Measurements from ENCODE around the gene FBXW8.

The FBXW8 gene

GRCh38 chr12:117036547-117036946, 125.8 kb downstream of the FBXW8 start:
- no peak for DNase-seq (ENCODE audit: low spot score)
- in situ Hi-C loops (cut with MboI; ENCODE audit: low sequenced_read_pairs, unreplicated experiment) = no loop called here
- TF ChIP-seq CTCF (IDR thresholded peaks at IDR 0.05; ENCODE audit: borderline replicate concordance, control extremely low read depth, extremely low read depth, insufficient read depth, missing control alignments) = no peak

GRCh38 chr12:117037289-117038022, 126.7 kb downstream of the FBXW8 start:
- DNase-seq (ENCODE audit: low spot score) = no peak
- in situ Hi-C loops (cut with MboI; ENCODE audit: low sequenced_read_pairs, unreplicated experiment) = no loop called here
- no peak for TF ChIP-seq CTCF (IDR thresholded peaks at IDR 0.05; ENCODE audit: borderline replicate concordance, control extremely low read depth, extremely low read depth, insufficient read depth, missing control alignments)

- in situ Hi-C loops (cut with MboI; ENCODE audit: low sequenced_read_pairs, unreplicated experiment) = no loop called here
- DNase-seq (ENCODE audit: low spot score) = no peak
- TF ChIP-seq CTCF (IDR thresholded peaks at IDR 0.05; ENCODE audit: borderline replicate concordance, control extremely low read depth, extremely low read depth, insufficient read depth, missing control alignments) = no peak
Measured at GRCh38 chr12:117038023-117038680, 127.4 kb downstream of the FBXW8 start.

- no peak for TF ChIP-seq CTCF (IDR thresholded peaks at IDR 0.05; ENCODE audit: borderline replicate concordance, control extremely low read depth, extremely low read depth, insufficient read depth, missing control alignments)
- DNase-seq (ENCODE audit: low spot score) = no peak
- in situ Hi-C loops (cut with MboI; ENCODE audit: low sequenced_read_pairs, unreplicated experiment) = no loop called here
Measured at GRCh38 chr12:117038919-117039318, 128.2 kb downstream of the FBXW8 start.

GRCh38 chr12:117039891-117040309, 129.2 kb downstream of the FBXW8 start:
- in situ Hi-C loops (cut with MboI; ENCODE audit: low sequenced_read_pairs, unreplicated experiment) = no loop called here

GRCh38 chr12:117040496-117040895, 129.7 kb downstream of the FBXW8 start:
- in situ Hi-C loops (cut with MboI; ENCODE audit: low sequenced_read_pairs, unreplicated experiment) = no loop called here
- no peak for TF ChIP-seq CTCF (IDR thresholded peaks at IDR 0.05; ENCODE audit: borderline replicate concordance, control extremely low read depth, extremely low read depth, insufficient read depth, missing control alignments)
- DNase-seq (ENCODE audit: low spot score) = no peak

More at GRCh38 chr12:117039891-117040309, 129.2 kb downstream of the FBXW8 start:
- no peak for TF ChIP-seq CTCF (IDR thresholded peaks at IDR 0.05; ENCODE audit: borderline replicate concordance, control extremely low read depth, extremely low read depth, insufficient read depth, missing control alignments)
- no peak for DNase-seq (ENCODE audit: low spot score)

Data from GM13976 (cell line).